NCI-H226 (cell line): ENCODE results near the gene TAP2.
"Not testable (repeated sequence)": the region's sequence is repeated elsewhere in the genome, so short reads cannot be mapped to it uniquely, and the experiment has no call there.

Experiments
- DNase-seq: peaks from one replicate; pipeline ENCODE4 v3.0.0-alpha.2; 2015

Gene TAP2

GRCh38 chr6:32832535-32832934 lies 6.0 kb downstream of the TAP2 start:
- DNase-seq: no peak

GRCh38 chr6:32830936-32831335 lies 7.6 kb downstream of the TAP2 start:
- no peak for DNase-seq

GRCh38 chr6:32830017-32830416 lies 8.5 kb downstream of the TAP2 start:
- no peak for DNase-seq

GRCh38 chr6:32829495-32829894 lies 9.0 kb downstream of the TAP2 start:
- DNase-seq: no peak

GRCh38 chr6:32827025-32827424 lies 11.5 kb downstream of the TAP2 start:
- no peak for DNase-seq

- peak; percentile 29 for DNase-seq
These were observed 12.6 kb downstream of the TAP2 start for GRCh38 chr6:32825966-32826365.

- DNase-seq: peak; percentile 69
These were observed 18.8 kb downstream of the TAP2 start for GRCh38 chr6:32819729-32820128.

- no peak for DNase-seq
These were observed 19.7 kb downstream of the TAP2 start for GRCh38 chr6:32818867-32819266.

- DNase-seq: no peak
These were observed 21.8 kb downstream of the TAP2 start, which contains the start of gene HLA-DOB for GRCh38 chr6:32816746-32817204. Gene HLA-DOB, minus strand, starts transcription at chr6:32817002. Its CDS starts 51 bp downstream, at chr6:32816951.

- no peak for DNase-seq
These were observed 22.5 kb downstream of the TAP2 start for GRCh38 chr6:32815996-32816395.

GRCh38 chr6:32815115-32815514 lies 23.4 kb downstream of the TAP2 start:
- no peak for DNase-seq

- no peak for DNase-seq
These were observed 24.4 kb downstream of the TAP2 start for GRCh38 chr6:32814145-32814544.

- no peak for DNase-seq
These were observed 29.4 kb downstream of the TAP2 start for GRCh38 chr6:32809171-32809570.

- DNase-seq: no peak
These were observed 31.4 kb downstream of the TAP2 start for GRCh38 chr6:32807020-32807580.

- not testable (repeated sequence) for DNase-seq
These were observed 33.1 kb downstream of the TAP2 start for GRCh38 chr6:32805404-32805803.

- DNase-seq: no peak
These were observed 35.1 kb downstream of the TAP2 start for GRCh38 chr6:32803416-32803815.

- DNase-seq: no peak
These were observed 38.8 kb downstream of the TAP2 start for GRCh38 chr6:32799740-32800139.

- no peak for DNase-seq
These were observed 39.4 kb downstream of the TAP2 start for GRCh38 chr6:32799168-32799567.

- DNase-seq: peak; percentile 68
These were observed 41.4 kb downstream of the TAP2 start for GRCh38 chr6:32796848-32797776.

- no peak for DNase-seq
These were observed 44.0 kb downstream of the TAP2 start for GRCh38 chr6:32794510-32794909.

GRCh38 chr6:32792901-32793435 lies 45.6 kb downstream of the TAP2 start:
- DNase-seq: no peak

GRCh38 chr6:32790306-32790705 lies 48.2 kb downstream of the TAP2 start:
- DNase-seq: peak; percentile 31
